H9 (cell line): Measurements from ENCODE around the gene CST11. TPM values are rescaled to one million over a fixed set of nuclear protein-coding genes. Genes with fewer than 3 reads are reported as not detected.

Experiments used
- DNase-seq: peaks from one replicate; pipeline ENCODE4 v3.0.0-alpha.2; 2017
- H2AFZ ChIP-seq: one replicate; pipeline ENCODE4 v1.6.1; 2013; ENCODE audit warnings: mild to moderate bottlenecking, low read length, control low read depth, moderate library complexity
- H2AK5ac ChIP-seq: 2 replicates; pipeline ENCODE4 v1.6.1; 2013; ENCODE audit warnings: low read length, control low read depth, mixed read lengths; ENCODE audit not compliant: insufficient read length
- H2BK120ac ChIP-seq: one replicate; pipeline ENCODE4 v1.6.1; 2013; ENCODE audit warnings: low read depth, mild to moderate bottlenecking, low read length, control low read depth, inconsistent platforms; ENCODE audit not compliant: poor library complexity, severe bottlenecking
- H2BK12ac ChIP-seq: 2 replicates; pipeline ENCODE4 v1.6.1; 2013; ENCODE audit warnings: low read length, control low read depth, mixed read lengths, low read depth; ENCODE audit not compliant: insufficient read length
- H2BK15ac ChIP-seq: 2 replicates; pipeline ENCODE4 v1.6.1; 2013; ENCODE audit warnings: low read depth, low read length, control low read depth
- H2BK20ac ChIP-seq: one replicate; pipeline ENCODE4 v1.6.1; 2013; ENCODE audit warnings: low read depth, mild to moderate bottlenecking, low read length, control low read depth, inconsistent platforms; ENCODE audit not compliant: poor library complexity, severe bottlenecking
- H2BK5ac ChIP-seq: 2 replicates; pipeline ENCODE4 v1.6.1; 2013; ENCODE audit warnings: low read length, control low read depth, mixed read lengths; ENCODE audit not compliant: insufficient read length
- H3K14ac ChIP-seq: 2 replicates; pipeline ENCODE4 v1.6.1; 2013; ENCODE audit warnings: low read length, control low read depth; ENCODE audit not compliant: insufficient read depth
- H3K18ac ChIP-seq: 2 replicates; pipeline ENCODE4 v1.6.1; 2013; ENCODE audit warnings: low read depth, mild to moderate bottlenecking, mixed read lengths, low read length, control low read depth; ENCODE audit not compliant: insufficient read length
- H3K23ac ChIP-seq: 2 replicates; pipeline ENCODE4 v1.6.1; 2013; ENCODE audit warnings: low read length, control low read depth, mixed read lengths, low read depth; ENCODE audit not compliant: insufficient read length
- H3K23me2 ChIP-seq: 2 replicates; pipeline ENCODE4 v1.6.1; 2013; ENCODE audit warnings: low read depth, mild to moderate bottlenecking, mixed read lengths, low read length, control low read depth; ENCODE audit not compliant: insufficient read length, poor library complexity, severe bottlenecking
- H3K27ac ChIP-seq: 2 replicates; pipeline ENCODE4 v1.5.1; 2013; ENCODE audit warnings: low read length, control low read depth, mixed read lengths, low read depth; ENCODE audit not compliant: insufficient read length
- H3K27me3 ChIP-seq: 2 replicates; pipeline ENCODE4 v1.6.1; 2013; ENCODE audit warnings: low read length, control low read depth, inconsistent platforms; ENCODE audit not compliant: insufficient read depth
- H3K4ac ChIP-seq: 2 replicates; pipeline ENCODE4 v1.6.1; 2013; ENCODE audit warnings: low read depth, mild to moderate bottlenecking, control low read depth, inconsistent platforms, low read length, moderate library complexity
- H3K4me1 ChIP-seq: 2 replicates; pipeline ENCODE4 v1.6.1; 2013; ENCODE audit warnings: low read length, control low read depth, inconsistent platforms; ENCODE audit not compliant: insufficient read depth
- H3K4me2 ChIP-seq: 2 replicates; pipeline ENCODE4 v1.6.1; 2013; ENCODE audit warnings: low read length, control low read depth, mixed read lengths; ENCODE audit not compliant: insufficient read length, insufficient read depth
- H3K56ac ChIP-seq: 2 replicates; pipeline ENCODE4 v1.6.1; 2013; ENCODE audit warnings: low read depth, mild to moderate bottlenecking, mixed read lengths, low read length, control low read depth; ENCODE audit not compliant: insufficient read length
- H3K79me1 ChIP-seq: 2 replicates; pipeline ENCODE4 v1.6.1; 2013; ENCODE audit warnings: low read depth, mild to moderate bottlenecking, moderate library complexity, low read length, control low read depth, inconsistent platforms; ENCODE audit not compliant: insufficient read depth, poor library complexity, severe bottlenecking
- H3K79me2 ChIP-seq: 2 replicates; pipeline ENCODE4 v1.6.1; 2013; ENCODE audit warnings: low read length, control low read depth, inconsistent platforms; ENCODE audit not compliant: insufficient read depth
- H3K9ac ChIP-seq: 2 replicates; pipeline ENCODE4 v1.6.1; 2013; ENCODE audit warnings: low read length, control low read depth, mixed read lengths; ENCODE audit not compliant: insufficient read length; ENCODE audit errors: extremely low read depth
- H3K9me3 ChIP-seq: one replicate; pipeline ENCODE4 v1.6.1; 2013; ENCODE audit warnings: low read depth, low read length, inconsistent platforms; ENCODE audit not compliant: control insufficient read depth
- H3T11ph ChIP-seq: one replicate; pipeline ENCODE4 v1.6.1; 2013; ENCODE audit warnings: mild to moderate bottlenecking, low read length, control low read depth, inconsistent platforms
- H4K20me1 ChIP-seq: one replicate; pipeline ENCODE4 v1.6.1; 2013; ENCODE audit not compliant: control insufficient read depth, insufficient read length, insufficient read depth
- H4K5ac ChIP-seq: 2 replicates; pipeline ENCODE4 v1.6.1; 2013; ENCODE audit warnings: low read depth, mild to moderate bottlenecking, mixed read lengths, low read length, control low read depth; ENCODE audit not compliant: insufficient read length
- H4K8ac ChIP-seq: replicated peaks from 2 replicates; pipeline ENCODE4 v1.6.1; 2013; ENCODE audit warnings: low read length, control low read depth, mixed read lengths, low read depth; ENCODE audit not compliant: insufficient read length
- H4K91ac ChIP-seq: 2 replicates; pipeline ENCODE4 v1.6.1; 2013; ENCODE audit warnings: low read depth, mild to moderate bottlenecking, moderate library complexity, mixed read lengths, low read length, control low read depth; ENCODE audit not compliant: insufficient read length
- H3K27ac Mint-ChIP-seq, 3 experiments: 2 replicates in 2 of 3; 3 replicates in 1 of 3; pipeline ENCODE4 v1.8.0; 2020 to 2021; ENCODE audit warnings: mixed read lengths in 3 of 3, mild to moderate bottlenecking in 1 of 3, moderate library complexity in 1 of 3
- H3K27me3 Mint-ChIP-seq: 2 replicates; pipeline ENCODE4 v1.8.0; 2021; ENCODE audit warnings: low read depth, mild to moderate bottlenecking, moderate library complexity, mixed read lengths
- H3K36me3 Mint-ChIP-seq, 3 experiments: 2 replicates in 2 of 3; 3 replicates in 1 of 3; pipeline ENCODE4 v1.8.0; 2020 to 2021; ENCODE audit warnings: low read depth in 3 of 3, mixed read lengths in 3 of 3; ENCODE audit not compliant: insufficient read depth in 1 of 3
- H3K4me1 Mint-ChIP-seq, 2 experiments: 2 replicates each; pipeline ENCODE4 v1.8.0; 2020; ENCODE audit warnings: mixed read lengths in 2 of 2
- H3K4me3 Mint-ChIP-seq, 2 experiments: 2 replicates in 1 of 2; 3 replicates in 1 of 2; pipeline ENCODE4 v1.8.0; 2020 to 2021; ENCODE audit warnings: mild to moderate bottlenecking in 2 of 2, mixed read lengths in 2 of 2, moderate library complexity in 1 of 2
- H3K9me3 Mint-ChIP-seq, 2 experiments: 2 replicates in 1 of 2; 3 replicates in 1 of 2; pipeline ENCODE4 v1.8.0; 2020; ENCODE audit warnings: mild to moderate bottlenecking in 2 of 2, mixed read lengths in 2 of 2, moderate library complexity in 1 of 2
- CTCF ChIP-seq: fragments of 200-600 bp; sonication (generic); conservative IDR thresholded peaks from 3 replicates; pipeline ENCODE4 v1.8.0; 2021; ENCODE audit warnings: antibody characterized with exemption, mild to moderate bottlenecking
- WGBS: extraction: QIAGEN DNeasy Blood & Tissue Kit; methylation state at CpG from one replicate; pipeline ENCODE4 v1.1.7; 2013; ENCODE audit warnings: missing lambda C conversion rate, low lambda C conversion rate, mixed read lengths; ENCODE audit not compliant: insufficient read length; ENCODE audit errors: extremely low coverage; 5-methylcytosine and 5-hydroxymethylcytosine counted together
- total RNA-seq: library from RNA; stranded (reverse); gene quantifications from 2 replicates; pipeline ENCODE4 v1.2.1, GENCODE V29; 2021

CST11 gene
- total RNA-seq, 1 experiment from 2014 or later: not detected

- H2BK5ac ChIP-seq: no peak overlapping the region
- H3K27ac Mint-ChIP-seq: no peak overlapping the region
These were observed 6.9 kb upstream of the CST11 start for GRCh38 chr20:23459461-23460150.

More at GRCh38 chr20:23459461-23460150, 6.9 kb upstream of the CST11 start:
- TF ChIP-seq CTCF: no peak
- no peak overlapping the region for H3K4me2 ChIP-seq
- no peaks in the 10 kb centered on the region for H3K23me2 ChIP-seq
- peaks cover 3% of the 10 kb centered on the region; the same call in 1 of the 2 replicates for H3K4me1 ChIP-seq
- H2BK12ac ChIP-seq: no peak overlapping the region
- no peaks in the 10 kb centered on the region; the same call in 1 of the 2 replicates for H3K27me3 Mint-ChIP-seq
- no peak overlapping the region for H2BK120ac ChIP-seq
- no peak overlapping the region for H3K9ac ChIP-seq
- H3K23ac ChIP-seq: no peak overlapping the region
- no peak overlapping the region for H4K5ac ChIP-seq
- H2AK5ac ChIP-seq: no peak overlapping the region
- H3K79me1 ChIP-seq: no peaks in the 10 kb centered on the region
- H4K91ac ChIP-seq: no peak overlapping the region
- no peaks in the 10 kb centered on the region for H3K9me3 ChIP-seq
- H3K36me3 Mint-ChIP-seq: peaks cover 3 to 23% (median 4%) of the 10 kb centered on the region in 3 experiments
- no peak overlapping the region for H2AFZ ChIP-seq
- H3K4me3 Mint-ChIP-seq: no peak overlapping the region
- DNase-seq: no peak
- H3K18ac ChIP-seq: no peak overlapping the region
- no peaks in the 10 kb centered on the region for H4K20me1 ChIP-seq
- H3K4me1 Mint-ChIP-seq: peaks cover 10 to 11% of the 10 kb centered on the region in 2 experiments
- no peaks in the 10 kb centered on the region for H3K79me2 ChIP-seq
- no CpG with 5 or more reads among the region's 3 CpGs for WGBS
- no peak overlapping the region for H3K14ac ChIP-seq
- H3K9me3 Mint-ChIP-seq: peaks cover 20 to 30% of the 10 kb centered on the region in 2 experiments; a peak in 4 of 5 replicates
- H3K4ac ChIP-seq: no peak overlapping the region
- no peaks in the 10 kb centered on the region for H3K27me3 ChIP-seq
- H4K8ac ChIP-seq: no peak overlapping the region
- H2BK20ac ChIP-seq: no peak overlapping the region
- H3K27ac ChIP-seq: no peak overlapping the region
- H2BK15ac ChIP-seq: no peak overlapping the region
- no peak overlapping the region for H3T11ph ChIP-seq
- H3K56ac ChIP-seq: no peak overlapping the region
